Brain microvascular endothelial cell (primary cell): Measurements from ENCODE around the gene LHFPL4.
A peak's percentile ranks its signal among the peaks of the same experiment; 100 is the strongest.
"Not testable (repeated sequence)": the region's sequence is repeated elsewhere in the genome, so short reads cannot be mapped to it uniquely, and the experiment has no call there.

Source experiments
- DNase-seq: peaks from one replicate; pipeline ENCODE4 v3.0.0-alpha.2; 2020
- H3K27ac ChIP-seq: fragments of 250-450 bp; sonication (Bioruptor Pico); 2 replicates; pipeline ENCODE4 v1.5.1; 2020; ENCODE audit warnings: mild to moderate bottlenecking, moderate library complexity
- H3K27me3 ChIP-seq: fragments of 250-450 bp; sonication (Bioruptor Pico); replicated peaks from 2 replicates; pipeline ENCODE4 v1.5.1; 2020; ENCODE audit warnings: mild to moderate bottlenecking
- H3K36me3 ChIP-seq: fragments of 250-450 bp; sonication (Bioruptor Pico); replicated peaks from 2 replicates; pipeline ENCODE4 v1.5.1; 2020; ENCODE audit warnings: mild to moderate bottlenecking
- H3K4me3 ChIP-seq: 2 replicates; pipeline ENCODE4 v1.5.1; 2011; ENCODE audit warnings: low read depth, mild to moderate bottlenecking, control low read depth, low read length, moderate library complexity
- in situ Hi-C: cut with HindIII; loops from 2 replicates; pipeline ENCODE4 v1.10.0; 2017; ENCODE audit warnings: low sequenced_read_pairs, low pct_ligation_motif_present
- TF ChIP-seq, protein P1 (sequence below): IDR thresholded peaks from 2 replicates; pipeline ENCODE4 v1.5.1; 2011; ENCODE audit warnings: low read depth, mild to moderate bottlenecking, moderate library complexity, low read length, control low read depth, inconsistent platforms; ENCODE audit errors: missing control alignments

Gene LHFPL4

DNA sequence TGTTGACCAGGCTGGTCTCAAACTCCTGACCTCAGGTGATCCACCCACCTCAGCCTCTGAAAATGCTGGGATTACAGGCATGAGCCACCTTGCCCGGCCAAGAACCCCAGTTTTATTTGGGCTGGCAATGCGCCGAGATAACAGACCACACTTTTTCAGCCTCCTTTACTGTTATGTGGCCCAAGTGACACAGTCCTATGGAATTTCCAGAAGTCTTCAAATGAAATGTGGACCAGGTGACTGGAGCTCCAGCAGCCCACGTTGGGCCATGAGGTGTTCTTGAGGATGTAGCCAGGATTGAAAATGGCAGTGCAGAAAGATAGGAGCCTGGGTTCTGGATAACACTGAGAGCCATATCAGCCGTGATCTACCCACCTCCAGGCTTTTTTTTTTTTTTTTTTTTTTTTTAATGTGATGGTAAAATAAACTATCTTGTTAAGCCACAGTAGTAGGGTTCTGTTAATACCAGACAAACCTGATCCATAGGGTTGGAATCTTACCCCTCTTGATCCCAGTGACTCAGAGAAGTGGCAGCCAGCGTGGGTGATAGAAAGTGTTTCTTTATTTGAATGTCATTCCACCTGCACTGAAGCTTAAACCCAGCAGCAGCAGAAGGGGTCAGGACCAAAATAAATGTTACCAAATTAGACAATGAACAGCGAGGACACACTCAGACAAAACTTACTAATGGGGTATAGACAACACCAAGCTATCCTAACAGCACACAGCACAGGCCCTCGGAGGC, 55.6 kb downstream of the LHFPL4 start:
- no peaks in the 10 kb centered on the region for H3K36me3 ChIP-seq
- H3K4me3 ChIP-seq = no peak overlapping the region
- peaks cover 6% of the 10 kb centered on the region for H3K27me3 ChIP-seq
- DNase-seq = peak; percentile 9
- TF ChIP-seq, protein P1, sequence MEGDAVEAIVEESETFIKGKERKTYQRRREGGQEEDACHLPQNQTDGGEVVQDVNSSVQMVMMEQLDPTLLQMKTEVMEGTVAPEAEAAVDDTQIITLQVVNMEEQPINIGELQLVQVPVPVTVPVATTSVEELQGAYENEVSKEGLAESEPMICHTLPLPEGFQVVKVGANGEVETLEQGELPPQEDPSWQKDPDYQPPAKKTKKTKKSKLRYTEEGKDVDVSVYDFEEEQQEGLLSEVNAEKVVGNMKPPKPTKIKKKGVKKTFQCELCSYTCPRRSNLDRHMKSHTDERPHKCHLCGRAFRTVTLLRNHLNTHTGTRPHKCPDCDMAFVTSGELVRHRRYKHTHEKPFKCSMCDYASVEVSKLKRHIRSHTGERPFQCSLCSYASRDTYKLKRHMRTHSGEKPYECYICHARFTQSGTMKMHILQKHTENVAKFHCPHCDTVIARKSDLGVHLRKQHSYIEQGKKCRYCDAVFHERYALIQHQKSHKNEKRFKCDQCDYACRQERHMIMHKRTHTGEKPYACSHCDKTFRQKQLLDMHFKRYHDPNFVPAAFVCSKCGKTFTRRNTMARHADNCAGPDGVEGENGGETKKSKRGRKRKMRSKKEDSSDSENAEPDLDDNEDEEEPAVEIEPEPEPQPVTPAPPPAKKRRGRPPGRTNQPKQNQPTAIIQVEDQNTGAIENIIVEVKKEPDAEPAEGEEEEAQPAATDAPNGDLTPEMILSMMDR = no peak
- no peak overlapping the region for H3K27ac ChIP-seq
- in situ Hi-C loops = no loop called here

DNA sequence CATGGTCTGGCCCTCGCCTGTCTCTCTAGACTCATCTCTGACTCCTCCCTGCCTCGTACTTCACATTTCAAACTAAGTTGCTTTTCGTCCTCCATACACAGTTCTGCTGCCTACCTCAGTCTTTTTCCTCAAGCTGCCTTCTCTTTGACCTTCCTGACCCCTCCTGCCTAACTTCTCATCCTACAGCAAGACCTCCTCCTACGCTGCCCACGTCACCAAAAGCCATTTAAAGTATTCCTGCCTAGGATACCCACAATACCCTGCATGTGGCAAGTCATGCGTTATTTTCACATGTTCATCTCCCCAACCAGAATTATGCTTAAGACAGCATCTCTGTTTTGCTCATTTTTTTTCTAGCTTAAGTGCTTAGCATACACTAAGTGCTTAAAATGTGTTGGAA, 56.7 kb downstream of the LHFPL4 start:
- H3K27me3 ChIP-seq = peaks cover 6% of the 10 kb centered on the region
- TF ChIP-seq, protein P1 = no peak
- H3K36me3 ChIP-seq = no peaks in the 10 kb centered on the region
- in situ Hi-C loops = no loop called here
- no peak for DNase-seq
- no peak overlapping the region for H3K27ac ChIP-seq
- no peak overlapping the region for H3K4me3 ChIP-seq

DNA sequence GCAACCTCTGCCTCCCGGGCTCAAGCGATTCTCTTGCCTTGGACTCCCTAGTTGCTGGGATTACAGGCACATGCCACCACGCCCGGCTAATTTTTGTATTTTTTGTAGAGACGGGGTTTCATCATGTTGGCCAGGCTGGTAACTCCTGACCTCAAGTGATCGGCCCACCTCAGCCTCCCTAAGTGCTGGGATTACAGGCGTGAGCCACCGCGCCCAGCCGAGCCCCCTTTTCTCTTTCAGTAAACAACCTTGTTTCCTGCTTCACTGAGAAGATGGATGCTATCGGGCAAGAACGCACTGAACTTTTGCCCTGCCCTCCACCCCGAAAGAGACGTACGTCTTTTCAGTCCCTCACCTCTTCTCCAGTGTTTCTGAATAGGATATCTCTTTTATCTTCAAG, 59.6 kb downstream of the LHFPL4 start:
- H3K4me3 ChIP-seq, DNase-seq, H3K27ac ChIP-seq, in situ Hi-C loops, H3K27me3 ChIP-seq, H3K36me3 ChIP-seq: not testable (repeated sequence)

DNA sequence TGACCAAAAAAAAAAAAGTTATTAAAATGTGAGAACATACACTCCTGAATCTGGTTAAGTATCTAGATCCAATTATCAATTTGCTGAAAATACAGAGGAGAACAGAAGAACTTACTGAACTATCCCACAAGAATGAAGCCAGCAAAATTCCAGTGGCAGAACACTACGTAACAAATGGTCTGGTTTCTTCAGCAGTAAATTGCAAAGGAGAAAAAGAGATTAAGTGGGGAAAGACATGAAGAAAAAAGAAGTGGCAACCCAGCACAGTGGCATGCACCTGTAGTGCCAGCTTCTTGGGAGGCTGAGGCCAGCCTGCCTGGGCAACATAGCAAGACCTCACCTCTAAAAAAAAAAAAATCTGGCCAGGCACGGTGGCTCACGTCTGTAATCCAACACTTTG, 62.1 kb downstream of the LHFPL4 start:
- TF ChIP-seq, protein P1 = no peak
- Histone ChIP-seq H3K4me3 (no peak overlapping the region), H3K36me3 (no peaks in the 10 kb centered on the region), H3K27ac (no peak overlapping the region), H3K27me3 (no peaks in the 10 kb centered on the region)
- in situ Hi-C loops = no loop called here
- no peak for DNase-seq

DNA sequence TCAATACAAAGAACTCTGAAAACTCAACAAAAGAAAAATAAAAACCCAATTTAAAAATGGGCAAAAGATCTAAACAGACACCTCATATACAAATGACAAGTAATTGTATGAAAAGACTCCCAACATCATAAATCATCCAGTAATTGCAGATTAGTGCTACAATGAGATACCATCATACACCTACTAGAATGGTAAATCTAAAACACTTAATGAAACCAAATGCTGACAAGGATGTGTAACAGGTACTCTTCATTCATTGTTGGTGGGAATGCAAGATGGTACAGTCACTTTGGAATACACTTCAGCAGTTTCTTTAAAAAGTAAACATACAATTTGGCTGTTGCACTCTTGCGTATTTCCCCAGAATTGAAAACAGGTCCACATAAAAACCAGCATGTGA, 68.4 kb downstream of the LHFPL4 start:
- no peak for DNase-seq
- Histone ChIP-seq H3K4me3 (no peak overlapping the region), H3K27me3 (no peaks in the 10 kb centered on the region), H3K36me3 (peaks cover 28% of the 10 kb centered on the region), H3K27ac (no peak overlapping the region)
- TF ChIP-seq, protein P1 = no peak
- in situ Hi-C loops = no loop called here

DNA sequence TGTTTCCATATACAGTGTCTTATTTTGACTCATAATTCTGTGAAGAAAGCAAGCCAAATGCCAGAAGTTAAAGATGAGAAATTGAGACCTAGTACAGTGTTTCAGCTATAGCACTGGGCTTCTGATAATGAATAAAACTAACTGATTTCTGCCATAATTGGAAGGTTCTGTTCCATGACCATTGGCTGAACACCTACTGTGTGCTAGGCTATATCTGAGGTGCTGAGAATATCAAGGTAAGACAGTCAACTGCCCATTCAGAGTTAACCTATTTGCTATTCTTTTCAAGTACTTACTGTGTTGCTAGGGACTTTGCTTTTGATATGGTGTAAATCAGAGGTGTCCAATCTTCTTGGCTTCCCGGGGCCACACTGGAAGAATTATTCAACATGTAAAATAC, 73.4 kb downstream of the LHFPL4 start:
- TF ChIP-seq, protein P1 = no peak
- in situ Hi-C loops = no loop called here
- H3K27ac ChIP-seq = no peak overlapping the region
- H3K27me3 ChIP-seq = no peaks in the 10 kb centered on the region
- DNase-seq = no peak
- H3K4me3 ChIP-seq = no peak overlapping the region
- H3K36me3 ChIP-seq = peaks cover 64% of the 10 kb centered on the region
